ENCODE measurements around the gene CRACR2B.

DNA sequence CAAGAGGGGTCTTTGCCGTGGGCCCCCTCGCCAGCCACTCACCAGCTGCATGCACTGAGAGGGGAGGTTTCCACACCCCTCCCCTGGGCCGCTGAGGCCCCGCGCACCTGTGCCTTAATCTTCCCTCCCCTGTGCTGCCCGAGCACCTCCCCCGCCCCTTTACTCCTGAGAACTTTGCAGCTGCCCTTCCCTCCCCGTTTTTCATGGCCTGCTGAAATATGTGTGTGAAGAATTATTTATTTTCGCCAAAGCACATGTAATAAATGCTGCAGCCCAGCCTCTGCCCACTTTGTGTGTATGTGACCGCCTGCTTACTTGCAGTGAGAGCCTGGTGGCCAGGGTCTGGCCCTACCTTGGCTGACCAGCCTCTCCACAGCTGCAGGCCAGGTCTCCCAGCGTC is 2.8 kb upstream of the CRACR2B start:
- TF ChIP-seq POLR2A (IDR thresholded peaks at IDR 0.05): no peak
- TF ChIP-seq, protein P1, sequence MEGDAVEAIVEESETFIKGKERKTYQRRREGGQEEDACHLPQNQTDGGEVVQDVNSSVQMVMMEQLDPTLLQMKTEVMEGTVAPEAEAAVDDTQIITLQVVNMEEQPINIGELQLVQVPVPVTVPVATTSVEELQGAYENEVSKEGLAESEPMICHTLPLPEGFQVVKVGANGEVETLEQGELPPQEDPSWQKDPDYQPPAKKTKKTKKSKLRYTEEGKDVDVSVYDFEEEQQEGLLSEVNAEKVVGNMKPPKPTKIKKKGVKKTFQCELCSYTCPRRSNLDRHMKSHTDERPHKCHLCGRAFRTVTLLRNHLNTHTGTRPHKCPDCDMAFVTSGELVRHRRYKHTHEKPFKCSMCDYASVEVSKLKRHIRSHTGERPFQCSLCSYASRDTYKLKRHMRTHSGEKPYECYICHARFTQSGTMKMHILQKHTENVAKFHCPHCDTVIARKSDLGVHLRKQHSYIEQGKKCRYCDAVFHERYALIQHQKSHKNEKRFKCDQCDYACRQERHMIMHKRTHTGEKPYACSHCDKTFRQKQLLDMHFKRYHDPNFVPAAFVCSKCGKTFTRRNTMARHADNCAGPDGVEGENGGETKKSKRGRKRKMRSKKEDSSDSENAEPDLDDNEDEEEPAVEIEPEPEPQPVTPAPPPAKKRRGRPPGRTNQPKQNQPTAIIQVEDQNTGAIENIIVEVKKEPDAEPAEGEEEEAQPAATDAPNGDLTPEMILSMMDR (IDR thresholded peaks at IDR 0.05 in 4 of 5, conservative IDR thresholded peaks at IDR 0.05 in 1 of 5): no peak
